ENCODE data around the gene DIP2A. TPM values are rescaled to one million over a fixed set of nuclear protein-coding genes. Genes with fewer than 3 reads are reported as not detected.

The DIP2A gene
- total RNA-seq, 1 donor from 2014 or later = 27.9 TPM

DNA sequence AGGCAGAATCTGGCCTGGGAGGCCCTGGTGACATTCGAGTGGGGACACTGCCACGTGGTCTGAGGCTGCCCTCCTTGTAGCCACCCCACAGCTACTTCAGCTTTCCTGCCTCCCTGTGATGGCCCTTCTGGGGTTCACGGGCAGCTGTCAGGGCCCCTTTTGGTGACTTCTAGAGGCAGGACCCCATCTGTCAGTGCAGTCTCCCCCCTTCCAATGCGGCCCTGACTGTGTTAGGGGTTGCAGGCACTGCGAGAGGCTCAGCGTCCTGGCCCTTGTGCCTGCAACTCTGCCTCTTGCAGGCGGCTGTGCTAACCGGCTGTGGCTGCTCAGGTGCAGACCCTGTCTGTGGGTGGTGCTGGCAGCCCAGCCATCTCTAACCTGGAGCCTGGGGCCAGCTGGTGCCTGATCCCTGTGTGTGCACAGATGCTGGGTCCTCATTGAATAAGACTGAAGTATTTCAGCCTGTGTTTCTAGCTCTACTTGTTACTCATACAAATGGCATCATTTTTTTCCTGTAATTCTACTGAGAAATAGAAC lies 84.0 kb downstream of the DIP2A start:
- Mint-ChIP-seq H3K4me3 (ENCODE audit: unreplicated experiment) (no peak overlapping the region), H3K9me3 (ENCODE audit: low read depth) (no peaks in the 10 kb centered on the region), H3K36me3 (ENCODE audit: low read depth) (peaks cover 20% of the 10 kb centered on the region), H3K27ac (ENCODE audit: unreplicated experiment) (no peak overlapping the region), H3K27me3 (ENCODE audit: low read depth) (no peaks in the 10 kb centered on the region), H3K4me1 (ENCODE audit: low read depth) (no peaks in the 10 kb centered on the region)
- no peak for DNase-seq (ENCODE audit: low spot score)
- TF ChIP-seq, protein P1, sequence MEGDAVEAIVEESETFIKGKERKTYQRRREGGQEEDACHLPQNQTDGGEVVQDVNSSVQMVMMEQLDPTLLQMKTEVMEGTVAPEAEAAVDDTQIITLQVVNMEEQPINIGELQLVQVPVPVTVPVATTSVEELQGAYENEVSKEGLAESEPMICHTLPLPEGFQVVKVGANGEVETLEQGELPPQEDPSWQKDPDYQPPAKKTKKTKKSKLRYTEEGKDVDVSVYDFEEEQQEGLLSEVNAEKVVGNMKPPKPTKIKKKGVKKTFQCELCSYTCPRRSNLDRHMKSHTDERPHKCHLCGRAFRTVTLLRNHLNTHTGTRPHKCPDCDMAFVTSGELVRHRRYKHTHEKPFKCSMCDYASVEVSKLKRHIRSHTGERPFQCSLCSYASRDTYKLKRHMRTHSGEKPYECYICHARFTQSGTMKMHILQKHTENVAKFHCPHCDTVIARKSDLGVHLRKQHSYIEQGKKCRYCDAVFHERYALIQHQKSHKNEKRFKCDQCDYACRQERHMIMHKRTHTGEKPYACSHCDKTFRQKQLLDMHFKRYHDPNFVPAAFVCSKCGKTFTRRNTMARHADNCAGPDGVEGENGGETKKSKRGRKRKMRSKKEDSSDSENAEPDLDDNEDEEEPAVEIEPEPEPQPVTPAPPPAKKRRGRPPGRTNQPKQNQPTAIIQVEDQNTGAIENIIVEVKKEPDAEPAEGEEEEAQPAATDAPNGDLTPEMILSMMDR (IDR thresholded peaks at IDR 0.05) = no peak

DNA sequence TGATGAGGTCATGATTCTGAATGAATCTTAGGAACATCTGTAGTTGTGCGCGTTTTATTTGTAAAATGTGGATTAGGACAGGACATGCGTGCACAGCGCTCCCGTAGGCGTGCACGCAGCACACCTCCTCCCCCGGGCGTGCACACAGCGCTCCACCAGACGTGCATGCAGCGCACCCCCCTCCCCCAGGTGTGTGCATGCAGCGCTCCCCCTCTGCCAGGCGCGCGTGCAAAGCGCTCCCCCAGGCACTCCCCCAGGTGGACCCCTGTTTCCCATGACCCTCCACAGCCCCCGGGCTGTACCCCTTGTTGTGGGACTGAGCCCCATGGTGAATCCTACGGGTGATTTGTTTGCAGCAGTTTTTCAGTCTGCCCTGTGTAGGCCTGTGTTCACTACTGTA lies 84.6 kb downstream of the DIP2A start:
- TF ChIP-seq, protein P1 (IDR thresholded peaks at IDR 0.05) = no peak
- H3K36me3 Mint-ChIP-seq (ENCODE audit: low read depth) = peaks cover 23% of the 10 kb centered on the region
- no peak overlapping the region for H3K27ac Mint-ChIP-seq (ENCODE audit: unreplicated experiment)
- no peaks in the 10 kb centered on the region for H3K27me3 Mint-ChIP-seq (ENCODE audit: low read depth)
- H3K9me3 Mint-ChIP-seq (ENCODE audit: low read depth) = no peaks in the 10 kb centered on the region
- no peaks in the 10 kb centered on the region for H3K4me1 Mint-ChIP-seq (ENCODE audit: low read depth)
- H3K4me3 Mint-ChIP-seq (ENCODE audit: unreplicated experiment) = no peak overlapping the region
- no peak for DNase-seq (ENCODE audit: low spot score)

DNA sequence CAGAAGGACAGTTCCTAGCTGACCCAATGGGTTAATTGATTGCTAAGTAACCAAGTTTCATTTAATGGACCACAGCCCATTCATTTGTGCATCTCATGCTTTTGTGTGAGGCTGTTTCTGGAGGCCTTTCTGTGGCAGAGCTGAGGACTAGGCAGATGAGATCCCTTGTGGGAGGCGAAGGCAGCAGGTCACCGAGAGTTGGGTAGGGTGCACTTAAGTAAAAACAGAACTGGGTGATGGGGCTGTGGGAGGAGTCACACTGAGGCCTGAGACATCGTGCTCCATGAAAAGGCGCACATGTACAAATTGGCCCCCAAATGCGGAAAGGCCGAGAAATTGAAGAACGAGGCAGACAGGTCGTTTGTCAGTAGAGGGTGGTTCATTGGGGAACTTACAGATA lies 85.3 kb downstream of the DIP2A start:
- Mint-ChIP-seq H3K36me3 (ENCODE audit: low read depth) (peaks cover 27% of the 10 kb centered on the region), H3K4me3 (ENCODE audit: unreplicated experiment) (no peak overlapping the region), H3K27ac (ENCODE audit: unreplicated experiment) (no peak overlapping the region)

DNA sequence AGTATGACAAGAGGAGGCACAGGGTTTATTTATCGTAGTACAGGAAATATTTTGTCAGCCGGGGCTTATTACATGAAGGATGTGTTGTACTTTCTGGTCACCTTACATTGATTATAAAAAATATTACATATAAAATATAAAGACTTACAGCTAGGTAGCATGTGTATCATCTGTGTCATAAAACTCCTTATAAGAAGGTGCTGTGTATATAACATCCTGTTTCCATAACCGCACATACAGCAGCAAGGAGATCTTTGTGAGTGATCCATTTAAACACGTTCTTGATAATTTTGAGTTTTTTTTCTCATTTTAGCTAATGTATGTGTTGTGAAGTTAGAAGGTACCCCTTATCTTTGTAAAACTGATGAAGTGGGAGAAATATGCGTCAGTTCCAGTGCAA lies 86.1 kb downstream of the DIP2A start:
- no peak for DNase-seq (ENCODE audit: low spot score)
- TF ChIP-seq, protein P1 (IDR thresholded peaks at IDR 0.05) = no peak
- peaks cover 24% of the 10 kb centered on the region for H3K36me3 Mint-ChIP-seq (ENCODE audit: low read depth)

More for the DNA sequence above, 85.3 kb downstream of the DIP2A start:
- no peak for DNase-seq (ENCODE audit: low spot score)
- Mint-ChIP-seq H3K27me3 (ENCODE audit: low read depth) (no peaks in the 10 kb centered on the region), H3K9me3 (ENCODE audit: low read depth) (no peaks in the 10 kb centered on the region), H3K4me1 (ENCODE audit: low read depth) (no peaks in the 10 kb centered on the region)
- TF ChIP-seq, protein P1 (IDR thresholded peaks at IDR 0.05) = no peak

DNA sequence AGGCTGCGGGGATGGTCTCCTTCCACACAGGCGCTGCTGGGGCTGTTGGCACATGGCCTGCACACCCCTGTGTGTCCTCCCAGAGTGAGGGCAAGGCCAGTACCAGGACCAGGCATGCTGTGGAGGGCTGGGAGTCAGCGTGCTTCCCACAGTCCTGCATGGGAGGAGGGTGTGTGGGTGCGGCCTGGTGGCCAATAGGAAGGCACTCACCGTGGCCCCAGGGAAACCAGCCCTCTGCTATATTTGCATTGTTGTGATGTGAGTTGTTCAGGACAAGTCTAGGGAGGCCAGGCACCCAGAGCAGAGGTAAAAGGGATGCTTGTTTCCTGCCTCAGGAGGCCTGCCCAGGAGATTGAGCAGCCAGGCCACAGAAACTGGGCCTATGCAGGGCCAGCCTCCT lies 86.7 kb downstream of the DIP2A start:
- Mint-ChIP-seq H3K27ac (ENCODE audit: unreplicated experiment) (no peak overlapping the region), H3K9me3 (ENCODE audit: low read depth) (no peaks in the 10 kb centered on the region), H3K4me1 (ENCODE audit: low read depth) (no peaks in the 10 kb centered on the region), H3K27me3 (ENCODE audit: low read depth) (no peaks in the 10 kb centered on the region), H3K36me3 (ENCODE audit: low read depth) (peaks cover 27% of the 10 kb centered on the region), H3K4me3 (ENCODE audit: unreplicated experiment) (no peak overlapping the region)
- no peak for DNase-seq (ENCODE audit: low spot score)
- TF ChIP-seq, protein P1 (IDR thresholded peaks at IDR 0.05) = no peak

More for the DNA sequence above, 86.1 kb downstream of the DIP2A start:
- no peaks in the 10 kb centered on the region for H3K9me3 Mint-ChIP-seq (ENCODE audit: low read depth)
- H3K27ac Mint-ChIP-seq (ENCODE audit: unreplicated experiment) = no peak overlapping the region
- H3K4me1 Mint-ChIP-seq (ENCODE audit: low read depth) = no peaks in the 10 kb centered on the region
- no peak overlapping the region for H3K4me3 Mint-ChIP-seq (ENCODE audit: unreplicated experiment)
- no peaks in the 10 kb centered on the region for H3K27me3 Mint-ChIP-seq (ENCODE audit: low read depth)

All from chondrocyte (in vitro differentiated cells).